Activated gamma-delta T cell (primary cell): ENCODE data around the gene IGF1R.

Experiments
- DNase-seq: peaks from one replicate; lab custom pipeline; 2025; lab: John Stamatoyannopoulos, UW

Gene IGF1R

DNA sequence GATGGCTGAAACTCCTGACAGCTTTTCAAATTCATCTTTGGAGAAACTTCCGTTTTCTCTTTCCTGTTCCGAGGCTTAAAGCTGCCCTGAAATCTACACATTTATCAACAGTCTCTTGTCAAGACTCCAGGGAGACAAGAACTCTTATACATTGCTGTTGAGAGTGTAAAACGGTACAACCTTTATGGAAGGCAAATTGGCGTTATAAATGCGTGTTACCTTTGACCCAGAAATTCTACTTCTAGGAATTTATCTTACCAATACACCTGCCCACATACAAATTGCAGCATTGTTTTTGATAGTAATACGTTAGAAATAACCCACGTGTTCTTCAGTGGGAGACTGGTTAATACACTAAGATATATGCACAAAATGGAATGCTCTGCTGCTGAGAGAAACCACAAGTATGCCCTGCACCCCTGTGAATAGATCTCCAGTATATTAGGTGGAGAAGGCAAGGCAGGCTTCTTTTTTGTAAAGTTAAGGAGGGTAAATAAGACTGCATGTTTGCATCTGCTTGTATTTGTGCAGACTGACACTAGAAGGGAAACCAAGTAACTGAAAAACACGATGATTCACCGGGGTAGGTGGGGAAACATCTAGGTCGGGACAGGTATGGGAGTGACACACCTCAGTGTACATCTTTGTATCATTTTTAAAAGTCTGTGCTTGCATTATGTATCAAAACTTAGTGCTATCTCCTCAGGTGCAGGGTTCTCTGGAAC, 97.5 kb downstream of the IGF1R start:
- DNase-seq, result no peak

DNA sequence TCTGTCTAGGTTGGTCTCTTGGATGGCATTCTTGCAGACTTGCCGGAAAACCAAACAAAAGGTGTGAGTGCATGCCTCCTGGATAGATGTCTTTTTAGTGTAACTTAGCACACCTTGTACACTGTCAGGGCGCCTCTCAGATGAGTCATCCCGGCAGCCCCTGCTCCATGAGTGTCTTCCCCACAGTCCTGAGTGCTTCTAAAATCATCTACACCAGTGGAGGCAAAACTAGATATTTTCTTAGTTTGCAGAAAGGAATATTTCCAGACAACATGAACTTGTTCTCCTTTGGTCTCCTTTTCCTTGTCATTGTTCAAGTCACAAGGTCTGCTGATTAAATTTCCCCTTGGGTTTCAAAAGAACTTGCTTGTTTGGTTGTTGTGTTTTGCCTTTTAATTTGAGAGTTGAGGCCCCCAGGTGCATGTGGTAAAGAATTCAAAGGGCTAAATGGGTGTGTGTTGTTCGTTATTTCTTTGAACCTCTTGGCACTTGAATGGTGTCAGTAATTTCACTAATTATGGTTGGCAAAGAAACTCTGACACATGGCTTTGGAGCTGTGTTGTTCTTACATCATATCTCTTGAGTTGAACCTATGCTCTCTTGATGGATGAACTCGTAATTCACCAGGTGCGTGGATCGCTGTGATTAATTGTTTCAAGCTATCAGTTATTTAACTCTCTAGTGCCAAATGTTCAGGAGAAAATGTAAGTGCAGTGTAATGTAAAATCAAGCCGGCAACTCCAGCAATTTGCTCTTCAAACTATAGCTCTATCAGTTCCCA, 98.2 kb downstream of the IGF1R start:
- DNase-seq, result no peak

DNA sequence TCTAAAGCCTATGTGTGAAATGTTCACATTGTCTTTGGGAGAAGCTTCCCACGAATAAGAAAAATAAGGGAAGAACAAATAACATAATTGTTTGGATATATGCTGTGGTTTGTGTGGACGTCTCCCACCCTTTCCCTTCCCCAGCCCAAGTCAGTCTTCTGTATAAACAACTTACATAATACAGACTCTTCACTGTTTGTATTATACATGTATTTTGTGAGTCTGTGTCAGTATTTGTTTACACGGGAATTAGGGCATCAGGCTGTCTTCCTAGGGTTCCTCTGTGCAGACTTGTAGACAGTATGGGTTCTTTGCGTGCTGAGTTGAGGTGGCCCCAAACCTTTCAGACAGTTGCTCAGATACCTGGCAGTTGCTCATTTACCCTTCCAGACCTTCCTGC, 103.4 kb downstream of the IGF1R start:
- DNase-seq, result no peak

DNA sequence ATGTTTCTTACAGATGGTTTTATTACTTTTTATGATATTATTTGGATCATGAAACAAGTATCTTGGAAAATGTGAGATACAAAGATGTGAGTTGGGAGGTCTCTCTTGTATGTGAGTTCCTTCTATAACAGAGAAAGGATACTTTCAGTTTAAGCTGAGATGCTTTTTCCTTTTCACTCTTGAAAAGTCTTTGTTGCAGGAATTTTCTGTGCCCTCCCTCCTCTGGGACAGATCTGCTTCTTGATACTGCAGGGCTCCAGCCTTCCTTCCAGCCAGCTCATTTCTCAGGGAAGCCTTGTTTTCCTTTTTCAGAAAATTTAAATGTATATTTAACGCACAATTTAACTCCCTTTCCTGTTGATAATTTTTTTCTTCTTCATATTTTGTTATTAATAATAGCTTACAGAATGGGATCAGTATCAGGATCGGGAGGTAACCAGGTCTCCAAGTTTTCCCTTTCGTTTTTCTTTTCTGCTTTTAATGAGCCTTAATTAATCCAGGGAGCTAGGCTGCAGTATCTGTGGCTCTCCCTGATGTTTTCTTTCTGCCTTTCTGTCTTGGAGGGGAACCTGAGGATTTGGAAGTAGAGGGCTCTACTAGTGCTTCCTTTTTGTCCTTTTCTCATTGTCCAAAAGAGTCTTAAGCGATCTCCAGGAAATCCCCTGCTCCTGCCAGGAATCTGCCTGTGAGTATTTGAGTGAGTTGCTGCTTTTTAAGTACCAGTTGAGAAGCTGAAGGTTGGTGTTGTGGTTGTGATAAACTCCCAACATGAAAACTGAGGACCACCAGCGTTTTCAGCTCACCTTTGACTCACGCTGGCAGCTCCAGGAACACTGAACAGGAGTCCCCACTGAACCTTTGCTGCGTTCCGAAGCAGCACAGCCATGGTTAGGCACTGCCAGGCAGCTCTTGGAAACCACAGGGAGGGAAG, 105.7 kb downstream of the IGF1R start:
- no peak for DNase-seq

DNA sequence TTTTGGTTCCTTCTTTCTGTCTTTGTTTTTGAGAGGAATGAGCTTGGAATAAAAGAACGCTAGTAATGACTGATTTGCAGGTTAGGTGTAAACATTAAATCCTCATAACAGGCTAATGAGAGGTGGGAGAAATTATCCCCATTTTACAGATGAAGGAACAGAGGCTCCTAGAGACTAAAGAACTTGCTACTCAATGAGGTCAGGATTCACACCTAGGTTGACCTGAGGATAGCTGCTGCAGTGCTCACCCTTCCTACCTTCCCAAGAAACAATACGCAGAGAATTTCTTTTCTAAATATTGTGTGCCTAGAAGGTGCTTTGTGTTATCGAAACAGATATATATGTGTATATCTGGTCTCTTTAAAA, 106.3 kb downstream of the IGF1R start:
- DNase-seq, result no peak

DNA sequence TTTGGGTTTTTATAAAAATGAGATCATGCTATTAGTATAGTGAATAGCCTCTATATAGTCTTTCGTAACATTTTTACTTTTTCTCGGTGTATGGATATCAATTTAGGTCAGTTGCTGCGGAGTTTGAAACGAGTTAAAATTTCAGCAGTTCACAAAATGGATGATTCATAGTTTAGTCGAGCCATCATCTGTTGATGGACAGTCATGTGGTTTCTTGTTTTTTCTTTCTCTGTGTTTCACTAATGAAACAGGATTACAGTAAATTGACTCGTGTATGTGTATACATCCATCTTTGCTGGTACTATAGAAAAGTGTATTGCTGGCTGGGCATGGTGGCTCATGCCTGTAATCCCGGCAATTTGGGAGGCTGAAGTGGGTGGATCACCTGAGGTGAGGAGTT, 106.8 kb downstream of the IGF1R start:
- DNase-seq, result no peak

GRCh38 chr15:98755781-98756180, 107.4 kb downstream of the IGF1R start:
- no peak for DNase-seq

DNA sequence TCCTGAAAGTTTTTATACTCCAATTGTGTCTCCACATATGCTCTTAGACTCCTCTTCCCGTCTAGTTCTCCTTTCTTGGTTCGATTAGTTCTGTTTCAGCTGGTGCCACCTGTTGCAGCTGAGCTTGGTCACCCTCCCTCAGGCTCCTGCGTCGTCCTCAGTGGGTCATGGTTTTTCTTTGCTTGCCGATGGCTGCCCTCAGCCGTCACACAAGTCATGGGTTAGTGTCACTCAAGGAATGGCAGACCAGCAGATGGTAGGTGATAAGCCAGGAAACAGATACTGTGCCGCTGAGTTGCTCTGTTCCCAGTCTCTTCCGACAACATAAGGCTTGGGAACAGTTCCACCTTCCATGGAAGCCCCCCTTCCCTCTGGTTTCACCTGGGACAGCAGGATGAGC, 109.9 kb downstream of the IGF1R start:
- no peak for DNase-seq

DNA sequence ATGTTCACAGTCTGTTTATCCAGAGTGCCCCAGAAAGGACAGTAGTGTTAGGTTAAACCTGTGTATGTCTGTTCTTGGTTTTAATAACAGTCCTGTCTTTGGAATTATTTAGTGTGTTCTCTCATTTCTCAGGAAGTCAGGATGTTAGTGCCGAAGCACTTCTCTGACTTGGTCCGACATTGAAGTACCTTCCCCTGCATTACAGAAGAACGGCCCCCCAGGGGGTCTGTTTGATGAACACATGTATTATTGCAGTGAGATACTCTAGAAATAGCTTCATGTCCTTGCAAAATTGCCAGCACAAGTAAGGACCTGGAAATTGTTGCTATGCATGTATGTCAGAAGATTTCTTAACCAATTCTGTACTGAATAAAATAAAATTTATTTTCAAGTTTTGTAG, 110.9 kb downstream of the IGF1R start:
- no peak for DNase-seq

DNA sequence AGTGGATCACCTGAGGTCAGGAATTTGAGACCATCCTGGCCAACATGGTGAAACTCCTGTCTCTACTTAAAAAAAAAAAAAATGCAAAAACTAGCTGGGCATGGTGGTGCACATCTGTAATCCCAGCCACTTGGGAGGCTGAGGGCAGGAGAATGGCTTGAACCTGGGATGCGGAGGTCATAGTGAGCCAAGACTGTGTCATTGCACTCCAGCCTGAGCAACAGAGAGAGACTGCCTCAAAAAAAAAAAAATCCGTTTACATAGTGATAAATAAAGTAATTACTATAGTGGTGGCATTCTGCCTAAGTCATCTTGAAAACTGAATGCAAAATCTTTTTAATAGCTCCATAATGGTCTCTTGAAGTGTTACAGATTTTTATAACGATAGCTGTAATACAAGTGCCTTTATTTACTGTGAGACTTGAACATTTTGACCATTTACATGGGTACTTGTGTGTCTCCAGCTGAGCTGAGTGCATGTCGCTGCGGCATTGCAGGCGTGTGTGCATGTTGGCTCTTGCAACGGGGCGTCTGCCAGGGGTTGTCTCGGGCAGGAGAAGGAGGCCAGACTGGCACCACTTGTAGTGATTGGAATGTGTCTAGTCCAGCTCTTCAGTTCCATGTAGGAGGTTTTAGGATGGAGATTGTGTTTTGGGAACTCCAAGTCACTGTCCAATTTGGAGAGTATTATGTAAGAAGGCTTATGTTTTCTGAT, 111.9 kb downstream of the IGF1R start:
- DNase-seq, result no peak

DNA sequence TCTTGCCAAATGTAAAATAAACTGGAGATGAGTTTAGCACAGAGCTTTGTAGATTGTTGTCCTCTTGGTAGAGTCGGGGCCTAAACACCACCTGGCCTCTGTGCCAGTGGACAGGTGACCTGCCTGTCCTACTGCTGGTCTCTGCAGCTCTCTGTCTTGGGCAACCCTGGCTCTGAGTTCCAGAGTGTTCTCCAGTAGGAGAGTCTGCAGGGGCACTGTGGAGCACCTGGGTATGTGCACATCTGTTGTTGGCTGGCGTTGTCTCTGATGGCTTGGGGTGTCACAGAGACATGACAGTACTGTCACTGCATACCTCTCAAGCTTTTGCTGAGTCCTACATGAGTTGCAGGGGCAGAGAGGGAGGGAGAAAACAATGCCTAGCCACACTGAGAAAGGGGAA, 112.6 kb downstream of the IGF1R start:
- no peak for DNase-seq

DNA sequence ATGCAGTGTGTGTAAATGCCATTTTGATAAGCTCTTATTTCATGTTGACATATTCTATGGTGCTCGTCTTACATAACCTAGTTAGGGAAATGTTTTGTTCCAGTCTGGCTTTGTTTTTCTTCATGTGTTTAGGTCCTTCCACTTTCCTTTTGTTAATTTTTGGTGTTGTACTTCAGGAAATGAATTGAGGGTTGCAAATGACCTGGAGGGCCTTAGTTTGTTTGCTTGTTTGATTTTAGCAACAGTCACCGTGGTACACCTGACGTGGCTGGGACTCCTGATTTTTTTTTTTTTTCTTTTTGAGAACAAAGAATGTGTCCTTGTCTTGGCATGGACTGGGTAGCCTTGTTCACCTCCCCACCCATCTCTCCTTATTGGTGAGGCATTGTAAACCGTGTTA, 114.8 kb downstream of the IGF1R start:
- DNase-seq, result no peak

- no peak for DNase-seq
Observed at GRCh38 chr15:98764291-98764690, 116.0 kb downstream of the IGF1R start.

GRCh38 chr15:98765610-98766009, 117.3 kb downstream of the IGF1R start:
- no peak for DNase-seq

DNA sequence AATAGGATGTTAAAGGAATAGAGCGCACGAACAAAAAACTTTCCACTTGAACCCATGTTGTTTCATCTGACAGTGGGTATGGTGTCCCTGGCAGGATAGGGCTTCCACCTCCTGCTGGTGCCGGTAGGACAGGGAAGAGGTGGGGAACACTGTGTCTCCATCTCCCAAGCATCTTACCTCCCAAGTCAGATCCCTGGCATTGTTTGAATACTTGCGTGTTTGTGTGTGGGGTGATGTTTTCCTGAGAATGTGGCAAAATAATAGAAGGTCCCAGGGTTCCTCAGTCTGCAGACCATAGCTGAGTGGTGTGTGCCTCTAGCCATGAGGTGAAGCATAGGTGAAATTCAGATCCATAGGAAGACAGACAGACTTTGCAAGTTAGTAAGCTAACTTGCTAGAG, 119.4 kb downstream of the IGF1R start:
- no peak for DNase-seq

DNA sequence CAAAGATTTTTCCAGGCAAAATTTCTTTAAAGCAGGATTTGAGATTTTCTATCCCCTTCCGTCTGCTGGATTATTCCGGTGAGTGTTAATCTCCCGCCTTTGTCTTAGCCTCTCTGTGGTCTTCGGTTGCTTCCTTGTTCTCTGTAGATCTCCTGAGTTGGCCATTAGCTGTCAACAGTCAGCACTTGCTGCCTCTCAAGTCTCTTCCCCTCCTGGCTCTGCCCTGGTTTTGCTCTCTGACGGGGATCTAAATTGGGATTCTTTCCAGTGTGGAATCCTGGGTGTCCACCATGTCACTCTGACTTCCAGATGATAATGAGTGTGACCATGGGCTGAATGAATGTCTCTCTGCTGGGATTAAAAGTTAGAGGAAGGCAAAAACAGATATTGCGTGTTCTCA, 121.5 kb downstream of the IGF1R start:
- DNase-seq, result no peak

DNA sequence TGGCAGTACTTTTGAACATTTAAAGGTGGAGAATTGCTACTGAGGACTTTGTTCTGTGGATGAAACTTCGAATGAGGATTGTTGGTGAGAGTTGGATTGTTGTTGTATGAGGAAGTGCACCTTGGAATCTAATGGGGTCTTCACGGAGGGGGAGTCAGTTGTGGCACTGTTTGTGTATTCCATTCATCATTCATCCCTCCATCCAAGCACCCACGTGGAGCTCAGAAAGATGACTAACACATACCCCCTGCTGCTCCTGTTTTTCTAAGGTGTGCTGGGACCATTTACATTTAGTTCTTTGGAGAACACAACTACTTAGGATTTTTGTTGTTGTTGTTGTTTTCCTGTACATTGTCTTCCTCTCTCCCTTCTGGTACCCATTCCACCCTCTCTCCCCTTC, 122.6 kb downstream of the IGF1R start:
- DNase-seq, result no peak

DNA sequence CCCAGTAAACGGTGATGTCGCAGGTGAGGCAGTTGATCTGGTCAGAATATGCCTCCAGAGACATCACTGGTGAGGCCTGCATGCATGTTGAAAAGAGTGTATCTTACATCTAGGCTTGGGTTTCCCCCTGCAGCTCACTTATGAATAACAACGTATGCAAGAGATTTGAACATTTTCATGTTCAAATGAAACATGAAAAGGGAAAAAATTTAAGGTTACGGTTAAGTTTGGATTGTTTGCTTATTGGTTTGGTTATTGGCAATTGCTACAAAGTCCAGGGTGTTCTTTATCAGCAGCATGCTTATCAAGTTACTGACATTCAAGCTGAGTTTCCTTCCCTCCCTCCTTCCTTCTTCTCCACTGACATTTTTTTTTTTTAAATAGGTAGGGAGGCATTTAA, 123.2 kb downstream of the IGF1R start:
- DNase-seq, result no peak

- DNase-seq, result no peak
Observed at GRCh38 chr15:98772895-98773294, 124.6 kb downstream of the IGF1R start.

DNA sequence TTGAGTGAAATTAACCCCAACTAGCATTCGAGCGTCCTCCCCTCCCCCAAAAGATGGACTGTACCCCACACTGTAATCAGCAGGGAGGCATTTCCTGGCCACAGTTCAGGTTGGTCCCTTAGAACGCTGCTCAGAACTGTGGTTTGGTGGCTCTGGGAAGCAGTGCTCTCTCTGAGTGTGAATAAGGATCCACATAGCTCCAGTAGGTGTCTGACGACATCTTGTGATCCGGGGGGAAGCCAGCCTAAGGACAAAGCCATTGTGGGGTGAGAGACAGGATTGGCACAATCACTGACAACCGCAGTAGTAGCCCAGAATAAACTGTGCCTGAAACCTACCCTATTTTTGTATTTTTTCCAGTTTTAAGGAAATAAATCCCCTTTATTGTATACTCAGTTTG, 125.3 kb downstream of the IGF1R start:
- no peak for DNase-seq

DNA sequence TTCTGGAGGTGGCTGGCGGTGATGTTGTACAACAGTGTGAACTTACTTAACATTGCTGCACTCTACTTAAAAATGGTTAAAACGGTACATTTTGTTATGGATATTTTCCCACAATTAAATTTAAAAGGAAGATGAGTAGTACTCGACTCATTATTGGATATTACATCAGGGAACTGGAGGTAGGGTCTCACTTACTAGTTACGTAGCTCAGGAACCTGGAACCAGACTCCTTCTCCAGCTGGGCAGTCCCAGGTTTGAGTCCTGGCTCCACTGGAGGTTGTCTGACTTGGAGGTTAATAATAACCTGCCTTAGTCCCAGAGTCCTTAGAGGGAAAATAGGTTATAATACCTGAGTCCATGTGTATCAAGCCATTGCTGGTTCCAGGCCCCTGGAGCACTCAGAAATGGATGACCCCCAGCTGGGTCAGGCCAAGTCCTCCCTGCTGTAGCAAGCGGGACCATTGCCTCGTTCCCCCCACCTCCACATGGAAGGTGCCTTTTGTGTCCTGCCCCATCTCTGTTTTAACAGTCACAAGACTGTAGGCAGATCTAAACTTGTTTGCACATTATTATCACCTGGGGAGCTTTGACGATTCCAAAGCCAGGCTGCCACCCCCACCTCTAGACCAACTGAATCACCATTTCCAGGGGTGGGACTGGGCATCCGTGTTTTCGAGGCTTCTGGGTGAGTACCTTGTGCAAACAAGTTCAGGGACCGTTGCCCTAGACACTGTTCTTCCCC, 126.6 kb downstream of the IGF1R start:
- DNase-seq, result no peak
